SK-N-SH (cell line): ENCODE results near the gene WWC2.

Experiments
- ELF1 ChIP-seq: IDR thresholded peaks from 2 replicates; pipeline ENCODE4 v1.4.0; 2012
- EP300 ChIP-seq, 2 experiments: IDR thresholded peaks; 2 replicates each; pipeline versions ENCODE4 v1.4.0 to v1.6.1; 2012; ENCODE audit warnings: borderline replicate concordance in 1 of 2, low read depth in 1 of 2, low read length in 1 of 2
- JUND ChIP-seq: IDR thresholded peaks from 2 replicates; pipeline ENCODE4 v1.4.0; 2012
- POLR2AphosphoS5 ChIP-seq: IDR thresholded peaks from 2 replicates; pipeline ENCODE4 v1.6.1; 2012; ENCODE audit warnings: low read depth, low read length
- TF ChIP-seq, protein P1 (sequence below): fragments of 200-600 bp; sonication (generic); IDR thresholded peaks from 2 replicates; pipeline ENCODE4 v1.6.1; 2017; ENCODE audit warnings: antibody characterized with exemption, mild to moderate bottlenecking, moderate library complexity
- TF ChIP-seq, protein P2 (sequence below): IDR thresholded peaks from 2 replicates; pipeline ENCODE4 v1.4.0; 2012; ENCODE audit warnings: low read depth
- TF ChIP-seq, protein P3 (sequence below): IDR thresholded peaks from 2 replicates; pipeline ENCODE4 v1.4.0; 2012; ENCODE audit warnings: low read depth, borderline replicate concordance

DNA sequence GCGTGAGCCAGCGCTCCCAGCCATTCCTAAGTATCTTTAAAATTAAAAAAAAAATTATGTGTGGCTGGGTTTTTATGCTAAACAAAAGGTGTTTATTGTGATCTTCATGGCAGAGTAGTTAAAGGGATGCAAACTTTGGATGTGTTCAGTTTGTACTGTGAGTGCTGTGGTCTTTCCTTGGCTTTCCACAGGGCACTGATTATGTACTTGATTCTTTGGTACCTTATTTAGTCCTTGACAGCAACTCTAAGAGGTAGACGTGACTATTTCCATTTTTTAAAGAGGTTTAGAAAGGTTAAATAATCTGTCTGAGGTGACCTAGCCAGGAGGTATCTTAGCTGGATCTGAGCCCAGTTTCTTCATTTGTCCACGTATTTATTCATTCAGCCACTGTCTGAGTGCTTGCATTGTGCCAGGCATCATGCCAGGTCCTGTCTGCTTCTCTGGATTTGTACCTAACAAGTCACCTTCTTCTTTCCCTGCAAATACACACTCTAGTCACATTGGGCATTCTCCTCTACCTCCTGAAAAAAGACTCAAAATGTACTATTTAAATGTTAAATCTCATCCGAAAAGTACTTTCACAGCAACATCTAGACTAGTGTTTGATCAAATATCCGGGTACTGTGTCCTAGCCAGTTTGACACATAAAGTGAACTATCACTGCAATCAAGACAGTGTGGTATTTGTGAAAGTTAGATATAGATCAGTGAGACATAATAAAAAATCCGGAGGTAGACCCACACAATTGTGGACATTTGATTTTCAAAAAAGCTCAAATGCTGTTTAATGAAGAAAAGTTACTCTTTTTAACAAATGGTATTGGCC lies 31.5 kb downstream of the WWC2 start:
- TF ChIP-seq, protein P1, sequence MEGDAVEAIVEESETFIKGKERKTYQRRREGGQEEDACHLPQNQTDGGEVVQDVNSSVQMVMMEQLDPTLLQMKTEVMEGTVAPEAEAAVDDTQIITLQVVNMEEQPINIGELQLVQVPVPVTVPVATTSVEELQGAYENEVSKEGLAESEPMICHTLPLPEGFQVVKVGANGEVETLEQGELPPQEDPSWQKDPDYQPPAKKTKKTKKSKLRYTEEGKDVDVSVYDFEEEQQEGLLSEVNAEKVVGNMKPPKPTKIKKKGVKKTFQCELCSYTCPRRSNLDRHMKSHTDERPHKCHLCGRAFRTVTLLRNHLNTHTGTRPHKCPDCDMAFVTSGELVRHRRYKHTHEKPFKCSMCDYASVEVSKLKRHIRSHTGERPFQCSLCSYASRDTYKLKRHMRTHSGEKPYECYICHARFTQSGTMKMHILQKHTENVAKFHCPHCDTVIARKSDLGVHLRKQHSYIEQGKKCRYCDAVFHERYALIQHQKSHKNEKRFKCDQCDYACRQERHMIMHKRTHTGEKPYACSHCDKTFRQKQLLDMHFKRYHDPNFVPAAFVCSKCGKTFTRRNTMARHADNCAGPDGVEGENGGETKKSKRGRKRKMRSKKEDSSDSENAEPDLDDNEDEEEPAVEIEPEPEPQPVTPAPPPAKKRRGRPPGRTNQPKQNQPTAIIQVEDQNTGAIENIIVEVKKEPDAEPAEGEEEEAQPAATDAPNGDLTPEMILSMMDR, result no peak
- TF ChIP-seq EP300 (IDR thresholded peaks at IDR 0.05; ENCODE audit: borderline replicate concordance in 1 of 2, low read depth in 1 of 2, low read length in 1 of 2) (0 out of 4 replicates have a peak, but pooled peaks of 1 of the 2 experiments have one; percentile 10), JUND (no peak), POLR2AphosphoS5 (no peak), ELF1 (no peak)
- TF ChIP-seq, protein P2, sequence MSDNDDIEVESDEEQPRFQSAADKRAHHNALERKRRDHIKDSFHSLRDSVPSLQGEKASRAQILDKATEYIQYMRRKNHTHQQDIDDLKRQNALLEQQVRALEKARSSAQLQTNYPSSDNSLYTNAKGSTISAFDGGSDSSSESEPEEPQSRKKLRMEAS, result no peak
- TF ChIP-seq, protein P3, sequence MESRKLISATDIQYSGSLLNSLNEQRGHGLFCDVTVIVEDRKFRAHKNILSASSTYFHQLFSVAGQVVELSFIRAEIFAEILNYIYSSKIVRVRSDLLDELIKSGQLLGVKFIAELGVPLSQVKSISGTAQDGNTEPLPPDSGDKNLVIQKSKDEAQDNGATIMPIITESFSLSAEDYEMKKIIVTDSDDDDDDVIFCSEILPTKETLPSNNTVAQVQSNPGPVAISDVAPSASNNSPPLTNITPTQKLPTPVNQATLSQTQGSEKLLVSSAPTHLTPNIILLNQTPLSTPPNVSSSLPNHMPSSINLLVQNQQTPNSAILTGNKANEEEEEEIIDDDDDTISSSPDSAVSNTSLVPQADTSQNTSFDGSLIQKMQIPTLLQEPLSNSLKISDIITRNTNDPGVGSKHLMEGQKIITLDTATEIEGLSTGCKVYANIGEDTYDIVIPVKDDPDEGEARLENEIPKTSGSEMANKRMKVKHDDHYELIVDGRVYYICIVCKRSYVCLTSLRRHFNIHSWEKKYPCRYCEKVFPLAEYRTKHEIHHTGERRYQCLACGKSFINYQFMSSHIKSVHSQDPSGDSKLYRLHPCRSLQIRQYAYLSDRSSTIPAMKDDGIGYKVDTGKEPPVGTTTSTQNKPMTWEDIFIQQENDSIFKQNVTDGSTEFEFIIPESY, result no peak
